PC-9 (cell line): ENCODE measurements around the gene GALNT14. TPM values are rescaled to one million over a fixed set of nuclear protein-coding genes. Genes with fewer than 3 reads are reported as not detected.

Experiments used
- BruUV-seq: library from RNA; stranded (reverse); fragments of 400-500 nt; replicated peaks from 2 replicates; lab custom pipeline; 2021; lab: Mats Ljungman, UMichigan
- CTCF ChIA-PET: fragments of 300-600 bp; sonication (Branson Sonifier 250); formaldehyde crosslinking; loops from one replicate; lab custom pipeline; 2022; ENCODE audit warnings: antibody characterized with exemption; lab: Charles Lee
- POLR2A ChIA-PET: fragments of 300-600 bp; sonication (Branson Sonifier 250); formaldehyde crosslinking; loops from one replicate; lab custom pipeline; 2022; ENCODE audit warnings: antibody characterized with exemption; ENCODE audit not compliant: unreplicated experiment; lab: Charles Lee
- DNase-seq, 2 experiments: peaks; one replicate each; pipeline versions ENCODE4 v3.0.0 to v3.0.0-alpha.2; 2015 to 2022; ENCODE audit warnings: mixed read lengths in 1 of 2
- H2AFZ ChIP-seq: fragments of 200-600 bp; sonication (generic); 2 replicates; pipeline ENCODE4 v1.8.1; 2017; ENCODE audit warnings: antibody characterized with exemption
- H3F3A ChIP-seq: fragments of 200-600 bp; sonication (generic); 2 replicates; pipeline ENCODE4 v1.8.1; 2017; ENCODE audit warnings: antibody characterized with exemption, mild to moderate bottlenecking, low read depth; ENCODE audit not compliant: insufficient read depth
- H3K27ac ChIP-seq: fragments of 200-600 bp; sonication (generic); 2 replicates; pipeline ENCODE4 v1.6.1; 2016; ENCODE audit warnings: mixed run types
- H3K27me3 ChIP-seq: fragments of 200-600 bp; sonication (generic); 2 replicates; pipeline ENCODE4 v1.6.1; 2016; ENCODE audit warnings: low read depth, mixed run types; ENCODE audit not compliant: insufficient read depth
- H3K36me3 ChIP-seq: fragments of 200-600 bp; sonication (generic); 2 replicates; pipeline ENCODE4 v1.6.1; 2016; ENCODE audit warnings: low read depth, mixed run types
- H3K4me1 ChIP-seq: fragments of 200-600 bp; sonication (generic); replicated peaks from 2 replicates; pipeline ENCODE4 v1.6.1; 2016; ENCODE audit warnings: mixed run types; ENCODE audit not compliant: insufficient read depth
- H3K4me2 ChIP-seq: fragments of 200-600 bp; sonication (generic); 2 replicates; pipeline ENCODE4 v1.6.1; 2017; ENCODE audit warnings: mixed run types
- H3K4me3 ChIP-seq: fragments of 200-600 bp; sonication (generic); 2 replicates; pipeline ENCODE4 v1.6.1; 2016; ENCODE audit warnings: mixed run types
- H3K79me2 ChIP-seq: fragments of 200-600 bp; sonication (generic); 2 replicates; pipeline ENCODE4 v1.6.1; 2017; ENCODE audit warnings: low read depth, mixed run types
- H3K9me2 ChIP-seq: fragments of 200-600 bp; sonication (generic); 2 replicates; pipeline ENCODE4 v1.8.1; 2017; ENCODE audit warnings: mild to moderate bottlenecking; ENCODE audit not compliant: insufficient read depth
- H3K9me3 ChIP-seq: fragments of 200-600 bp; sonication (generic); 2 replicates; pipeline ENCODE4 v1.8.1; 2016; ENCODE audit warnings: low read depth; ENCODE audit not compliant: insufficient read depth
- H4K20me1 ChIP-seq: fragments of 200-600 bp; sonication (generic); 2 replicates; pipeline ENCODE4 v1.8.1; 2017; ENCODE audit not compliant: insufficient read depth
- CTCF ChIP-seq: fragments of 200-600 bp; sonication (generic); conservative IDR thresholded peaks from 2 replicates; pipeline ENCODE4 v1.6.1; 2017; ENCODE audit warnings: mixed run types, antibody characterized with exemption, mild to moderate bottlenecking, moderate library complexity
- EZH2 ChIP-seq: fragments of 200-600 bp; sonication (generic); IDR thresholded peaks from 2 replicates; pipeline ENCODE4 v1.8.0; 2017; ENCODE audit warnings: antibody characterized with exemption, low read depth
- intact Hi-C: fragments of 100-400 bp; cut with micrococcal nuclease; formaldehyde crosslinking; loops from one replicate; pipeline ENCODE4 v1.10.0; 2022; ENCODE audit not compliant: unreplicated experiment
- total RNA-seq: library from RNA; stranded (reverse); gene quantifications from 2 replicates; pipeline ENCODE4 v1.2.3, GENCODE V29; 2021

GALNT14 gene
- total RNA-seq, 1 experiment from 2014 or later: 3.1 TPM

GRCh38 chr2:31129375-31130171 is 8.7 kb downstream of the GALNT14 start:
- BruUV-seq: no TSS peak
- H3K4me2 ChIP-seq: peak overlapping the region; percentile 17; the same call in 1 of the 2 replicates
- peaks cover 3% of the 10 kb centered on the region; the same call in 1 of the 2 replicates for H4K20me1 ChIP-seq
- H3K79me2 ChIP-seq: peaks cover 98% of the 10 kb centered on the region
- no peaks in the 10 kb centered on the region; the same call in 1 of the 2 replicates for H3K36me3 ChIP-seq
- TF ChIP-seq EZH2 (no peak), CTCF (no peak)
- no peak overlapping the region for H3K27ac ChIP-seq
- no peak overlapping the region for H2AFZ ChIP-seq
- H3K9me3 ChIP-seq: no peaks in the 10 kb centered on the region
- ChIA-PET POLR2A (no interaction called here), CTCF (no interaction called here)
- H3K27me3 ChIP-seq: no peaks in the 10 kb centered on the region
- no peak for DNase-seq
- intact Hi-C loops: loop anchor here (10.0 kb wide), 1 partner anchor 255 kb away; no protein-coding TSS in a partner anchor
- H3K4me3 ChIP-seq: no peak overlapping the region
- peaks cover 91% of the 10 kb centered on the region for H3K4me1 ChIP-seq
- no peaks in the 10 kb centered on the region for H3K9me2 ChIP-seq
- peaks cover 54% of the 10 kb centered on the region for H3F3A ChIP-seq

- Histone ChIP-seq H3K27me3 (no peaks in the 10 kb centered on the region), H4K20me1 (peaks cover 3% of the 10 kb centered on the region; the same call in 1 of the 2 replicates), H3K79me2 (peaks cover 98% of the 10 kb centered on the region), H3K4me2 (no peak overlapping the region), H2AFZ (no peak overlapping the region), H3K9me2 (no peaks in the 10 kb centered on the region), H3K27ac (no peak overlapping the region), H3F3A (peaks cover 44% of the 10 kb centered on the region), H3K9me3 (no peaks in the 10 kb centered on the region), H3K4me3 (no peak overlapping the region), H3K4me1 (peaks cover 74% of the 10 kb centered on the region), H3K36me3 (no peaks in the 10 kb centered on the region; the same call in 1 of the 2 replicates)
- BruUV-seq: no TSS peak
- DNase-seq: no peak
- TF ChIP-seq CTCF: no peak
- TF ChIP-seq EZH2: no peak
- ChIA-PET CTCF (no interaction called here), POLR2A (no interaction called here)
- intact Hi-C loops: no loop called here
These were observed 10.3 kb downstream of the GALNT14 start for GRCh38 chr2:31127931-31128330.

- peak overlapping the region; percentile 29; the same call in 1 of the 2 replicates for H3K4me3 ChIP-seq
- H4K20me1 ChIP-seq: peaks cover 3% of the 10 kb centered on the region; the same call in 1 of the 2 replicates
- H2AFZ ChIP-seq: no peak overlapping the region
- intact Hi-C loops: no loop called here
- peaks cover 56% of the 10 kb centered on the region for H3K4me1 ChIP-seq
- H3K79me2 ChIP-seq: peaks cover 92% of the 10 kb centered on the region
- CTCF ChIA-PET: no interaction called here
- H3F3A ChIP-seq: peaks cover 26% of the 10 kb centered on the region; the same call in 1 of the 2 replicates
- H3K4me2 ChIP-seq: peak overlapping the region; percentile 72
- no peaks in the 10 kb centered on the region for H3K9me2 ChIP-seq
- no peaks in the 10 kb centered on the region for H3K27me3 ChIP-seq
- no peaks in the 10 kb centered on the region for H3K9me3 ChIP-seq
- no peak for TF ChIP-seq CTCF
- no peak for TF ChIP-seq EZH2
- peak in 1 of 2 experiments; percentile 83 for DNase-seq
- no peaks in the 10 kb centered on the region; the same call in 1 of the 2 replicates for H3K36me3 ChIP-seq
- POLR2A ChIA-PET: interaction anchor here (0.6 to 0.8 kb wide), 2 partner anchors 146 to 147 kb away, joined by 6 read pairs; no protein-coding TSS in a partner anchor
- no TSS peak for BruUV-seq
- H3K27ac ChIP-seq: peak overlapping the region; percentile 77
These were observed 12.1 kb downstream of the GALNT14 start for GRCh38 chr2:31125918-31126695.
